Adrenal gland (tissue), 5 donors: Measurements from ENCODE around the gene FHDC1.

ENCODE experiments used
- POLR2A ChIP-seq, 2 donors: fragments of 450-650 bp; IDR thresholded peaks; one replicate each; pipeline ENCODE4 v1.6.1; 2017; ENCODE audit warnings: antibody characterized with exemption in 2 of 2, mild to moderate bottlenecking in 2 of 2, moderate library complexity in 1 of 2
- TF ChIP-seq, protein P1 (sequence below), 6 experiments: fragments of 450-650 bp in 4 of 6; fragments of 200-600 bp in 2 of 6; sonication (generic) in 1 of 6; IDR thresholded peaks; 1 replicate in 5 of 6; 2 replicates in 1 of 6; pipeline versions ENCODE4 v1.5.1 to v1.8.0; 2016 to 2021; ENCODE audit warnings: antibody characterized with exemption in 6 of 6, mild to moderate bottlenecking in 2 of 6, moderate library complexity in 1 of 6
- donor health status: DM: no; HTN: no; CAD: no.

DNA sequence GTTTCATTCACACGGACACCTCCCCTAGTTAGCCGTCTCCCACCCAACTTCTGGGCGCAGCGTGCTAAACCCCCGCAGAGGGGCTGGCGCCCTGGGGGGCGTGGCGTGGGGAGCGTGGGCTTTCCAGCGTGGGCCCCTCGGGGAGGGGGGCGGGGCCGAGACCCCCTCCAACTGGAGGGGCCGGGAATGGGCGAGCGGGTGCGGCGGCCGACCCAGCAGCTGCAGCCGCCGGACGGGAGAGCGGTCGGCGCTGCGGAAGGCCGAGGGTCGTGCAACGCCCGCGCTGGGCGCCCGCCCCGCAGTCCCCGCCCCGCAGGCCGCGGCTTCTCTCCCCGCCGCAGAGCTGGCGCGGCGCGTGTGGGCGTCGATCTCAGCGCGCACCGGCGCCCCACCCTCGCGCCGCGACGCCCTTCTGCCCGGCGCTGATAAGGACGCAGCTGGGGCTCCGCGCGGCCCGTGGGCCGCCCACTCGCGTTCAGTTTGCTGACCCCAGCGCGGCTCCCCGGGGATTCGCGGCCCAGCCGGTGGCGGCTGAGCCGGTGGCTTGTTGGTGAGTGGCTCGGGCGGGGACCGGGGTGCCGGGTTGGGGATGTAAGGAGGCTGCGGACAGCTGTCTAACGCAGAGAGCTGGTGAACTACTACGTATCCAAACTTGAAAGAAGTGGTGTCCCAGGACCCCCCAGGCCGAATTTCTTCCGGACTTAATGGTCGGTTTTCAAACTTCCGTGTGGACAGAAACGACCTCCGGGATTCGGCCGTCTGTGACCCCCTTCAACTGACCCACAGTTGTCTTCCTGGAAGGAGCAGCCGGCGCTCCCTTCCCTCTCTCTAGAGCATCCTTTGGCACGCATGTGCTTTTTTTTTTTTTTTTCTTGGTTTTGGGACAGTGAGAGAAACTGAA, 1.5 kb downstream of the FHDC1 start:
- TF ChIP-seq, protein P1, sequence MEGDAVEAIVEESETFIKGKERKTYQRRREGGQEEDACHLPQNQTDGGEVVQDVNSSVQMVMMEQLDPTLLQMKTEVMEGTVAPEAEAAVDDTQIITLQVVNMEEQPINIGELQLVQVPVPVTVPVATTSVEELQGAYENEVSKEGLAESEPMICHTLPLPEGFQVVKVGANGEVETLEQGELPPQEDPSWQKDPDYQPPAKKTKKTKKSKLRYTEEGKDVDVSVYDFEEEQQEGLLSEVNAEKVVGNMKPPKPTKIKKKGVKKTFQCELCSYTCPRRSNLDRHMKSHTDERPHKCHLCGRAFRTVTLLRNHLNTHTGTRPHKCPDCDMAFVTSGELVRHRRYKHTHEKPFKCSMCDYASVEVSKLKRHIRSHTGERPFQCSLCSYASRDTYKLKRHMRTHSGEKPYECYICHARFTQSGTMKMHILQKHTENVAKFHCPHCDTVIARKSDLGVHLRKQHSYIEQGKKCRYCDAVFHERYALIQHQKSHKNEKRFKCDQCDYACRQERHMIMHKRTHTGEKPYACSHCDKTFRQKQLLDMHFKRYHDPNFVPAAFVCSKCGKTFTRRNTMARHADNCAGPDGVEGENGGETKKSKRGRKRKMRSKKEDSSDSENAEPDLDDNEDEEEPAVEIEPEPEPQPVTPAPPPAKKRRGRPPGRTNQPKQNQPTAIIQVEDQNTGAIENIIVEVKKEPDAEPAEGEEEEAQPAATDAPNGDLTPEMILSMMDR (IDR thresholded peaks at IDR 0.05): no peak
- no peak for TF ChIP-seq POLR2A (IDR thresholded peaks at IDR 0.05)
